Fibroblast of lung (primary cell): Measurements from ENCODE around the gene RFX8.

Source experiments
- CTCF ChIP-seq, 2 donors: IDR thresholded peaks in 1 of 2; conservative IDR thresholded peaks in 1 of 2; 1 replicate in 1 of 2; 2 replicates in 1 of 2; pipeline ENCODE4 v1.5.1; 2011 to 2012; ENCODE audit warnings: low read length in 2 of 2, control low read depth in 1 of 2, inconsistent platforms in 1 of 2, low read depth in 1 of 2, mild to moderate bottlenecking in 1 of 2
- EZH2 ChIP-seq: IDR thresholded peaks from 2 replicates; pipeline ENCODE4 v1.5.1; 2012; ENCODE audit warnings: low read length, control low read depth, mild to moderate bottlenecking; ENCODE audit errors: missing control alignments

DNA sequence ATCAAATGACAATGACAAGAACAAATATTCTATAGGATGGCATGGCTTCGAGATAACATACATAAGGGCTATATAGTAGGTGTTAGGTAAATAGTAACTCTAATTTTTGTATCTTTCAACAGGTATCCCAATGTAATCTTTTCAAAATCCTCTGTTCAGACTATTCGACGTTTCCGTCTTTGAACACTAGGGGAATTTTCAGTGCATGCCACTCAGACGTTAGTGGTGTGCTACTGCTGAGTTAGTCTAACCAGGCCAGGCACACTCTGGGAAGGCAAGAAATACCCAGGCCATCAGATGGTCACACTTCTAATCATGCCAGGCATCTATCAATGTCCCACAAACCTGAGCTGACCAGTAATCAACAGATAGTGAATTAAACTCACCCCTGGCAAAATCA lies 73.0 kb downstream of the RFX8 start:
- TF ChIP-seq CTCF (conservative IDR thresholded peaks at IDR 0.05 in 1 of 2, IDR thresholded peaks at IDR 0.05 in 1 of 2; ENCODE audit: low read depth in 1 of 2, low read length in 2 of 2), result no peak
- TF ChIP-seq EZH2, result no peak
